GM12801 (cell line): Measurements from ENCODE around the gene PRDM16.

ENCODE experiments used
- TF ChIP-seq, protein P1 (sequence below): IDR thresholded peaks from one replicate; pipeline ENCODE4 v1.5.1; 2011; ENCODE audit warnings: control low read depth; ENCODE audit not compliant: insufficient read length; ENCODE audit errors: extremely low read depth

PRDM16 gene

DNA sequence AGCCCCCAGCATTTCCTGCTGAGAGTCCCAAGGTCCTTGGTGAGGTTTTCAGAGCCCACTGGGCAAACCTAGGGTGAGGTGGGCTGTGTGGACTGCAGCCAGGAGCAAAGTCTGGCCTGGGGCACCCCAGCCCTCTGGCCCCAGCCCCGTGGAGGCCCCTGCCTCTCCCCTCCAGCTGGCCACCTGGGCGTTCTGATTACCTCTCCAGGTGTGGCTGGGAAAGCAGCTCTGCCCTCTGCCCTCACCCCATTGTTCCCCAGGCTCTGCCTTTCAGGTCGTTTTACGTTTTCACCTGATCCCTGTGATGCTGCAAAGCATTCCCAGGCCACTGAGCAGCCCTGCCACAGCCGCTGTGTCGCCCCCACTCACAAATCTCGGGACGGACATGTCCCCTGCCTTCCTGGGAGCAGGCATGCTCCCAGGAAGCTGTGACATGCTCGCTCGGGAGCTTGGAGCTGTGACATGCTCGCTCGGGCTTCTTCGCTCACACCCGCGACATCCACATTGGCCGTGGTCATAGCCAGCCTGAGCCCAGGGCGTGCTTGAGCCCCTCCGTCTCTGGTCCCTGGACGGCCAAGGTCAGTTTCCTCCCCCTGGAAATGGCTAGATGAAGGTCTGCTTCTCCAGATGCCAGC, 216.2 kb downstream of the PRDM16 start:
- TF ChIP-seq, protein P1, sequence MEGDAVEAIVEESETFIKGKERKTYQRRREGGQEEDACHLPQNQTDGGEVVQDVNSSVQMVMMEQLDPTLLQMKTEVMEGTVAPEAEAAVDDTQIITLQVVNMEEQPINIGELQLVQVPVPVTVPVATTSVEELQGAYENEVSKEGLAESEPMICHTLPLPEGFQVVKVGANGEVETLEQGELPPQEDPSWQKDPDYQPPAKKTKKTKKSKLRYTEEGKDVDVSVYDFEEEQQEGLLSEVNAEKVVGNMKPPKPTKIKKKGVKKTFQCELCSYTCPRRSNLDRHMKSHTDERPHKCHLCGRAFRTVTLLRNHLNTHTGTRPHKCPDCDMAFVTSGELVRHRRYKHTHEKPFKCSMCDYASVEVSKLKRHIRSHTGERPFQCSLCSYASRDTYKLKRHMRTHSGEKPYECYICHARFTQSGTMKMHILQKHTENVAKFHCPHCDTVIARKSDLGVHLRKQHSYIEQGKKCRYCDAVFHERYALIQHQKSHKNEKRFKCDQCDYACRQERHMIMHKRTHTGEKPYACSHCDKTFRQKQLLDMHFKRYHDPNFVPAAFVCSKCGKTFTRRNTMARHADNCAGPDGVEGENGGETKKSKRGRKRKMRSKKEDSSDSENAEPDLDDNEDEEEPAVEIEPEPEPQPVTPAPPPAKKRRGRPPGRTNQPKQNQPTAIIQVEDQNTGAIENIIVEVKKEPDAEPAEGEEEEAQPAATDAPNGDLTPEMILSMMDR: no peak

DNA sequence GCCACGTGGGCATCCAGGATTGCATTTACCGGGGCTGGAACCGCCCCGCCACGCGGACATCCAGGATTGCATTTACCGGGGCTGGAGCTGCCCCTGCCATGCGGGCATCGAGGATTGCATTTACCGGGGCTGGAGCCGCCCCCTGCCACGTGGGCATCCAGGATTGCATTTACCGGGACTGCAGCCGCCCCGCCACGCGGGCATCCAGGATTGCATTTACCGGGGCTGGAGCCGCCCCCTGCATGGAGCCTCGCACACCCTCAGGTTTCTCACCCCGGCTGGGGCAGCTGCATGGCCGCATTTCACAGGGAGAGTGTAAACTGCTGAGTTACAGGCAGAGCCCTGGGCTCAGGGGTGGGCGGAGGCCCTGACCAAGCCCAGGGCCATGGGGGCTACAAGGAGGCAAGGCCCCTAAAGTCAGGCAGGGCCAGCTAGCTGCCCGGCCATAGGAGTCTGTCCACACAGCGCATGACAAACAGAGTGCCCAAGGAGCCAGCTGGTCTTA, 218.7 kb downstream of the PRDM16 start:
- TF ChIP-seq, protein P1: no peak

DNA sequence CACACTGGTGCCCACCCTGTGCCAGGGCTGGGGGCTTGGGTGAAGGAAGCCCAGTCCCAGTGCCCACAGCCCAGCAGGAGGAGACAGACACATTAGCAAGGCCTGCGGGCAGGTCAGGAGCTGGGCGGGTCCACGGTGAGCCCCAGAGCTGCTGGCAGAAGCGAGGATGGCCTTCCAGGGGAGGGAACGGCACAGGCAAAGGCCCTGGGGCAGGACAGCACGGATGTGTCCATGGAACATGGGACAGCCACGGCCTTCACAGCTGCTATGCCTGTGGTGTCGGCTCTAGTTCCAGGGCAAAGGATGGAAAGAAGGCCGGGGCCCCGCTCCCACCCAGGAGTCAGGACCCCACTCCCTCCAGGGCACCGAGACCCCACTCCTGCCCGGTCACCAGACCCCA, 220.5 kb downstream of the PRDM16 start:
- TF ChIP-seq, protein P1: no peak

DNA sequence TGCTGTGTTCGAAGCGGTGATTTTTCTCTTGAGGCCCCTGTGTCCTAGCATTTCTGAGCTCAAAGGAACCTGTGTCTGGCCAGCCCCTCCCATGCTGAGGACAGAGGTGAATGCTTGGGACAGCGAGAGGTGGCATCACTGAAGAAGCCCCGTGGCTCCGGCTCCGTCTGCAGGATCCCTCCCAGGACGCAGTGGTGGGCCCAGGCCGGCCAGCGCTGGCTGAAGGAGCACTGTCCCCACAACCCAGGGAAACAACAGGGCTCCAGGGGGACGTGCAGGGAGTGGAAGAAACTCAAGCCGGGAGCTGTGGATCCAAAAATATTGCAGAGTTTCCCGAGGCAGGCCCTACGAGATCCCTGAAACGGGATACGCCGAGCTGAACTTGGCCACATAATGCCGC, 221.4 kb downstream of the PRDM16 start:
- TF ChIP-seq, protein P1: no peak

DNA sequence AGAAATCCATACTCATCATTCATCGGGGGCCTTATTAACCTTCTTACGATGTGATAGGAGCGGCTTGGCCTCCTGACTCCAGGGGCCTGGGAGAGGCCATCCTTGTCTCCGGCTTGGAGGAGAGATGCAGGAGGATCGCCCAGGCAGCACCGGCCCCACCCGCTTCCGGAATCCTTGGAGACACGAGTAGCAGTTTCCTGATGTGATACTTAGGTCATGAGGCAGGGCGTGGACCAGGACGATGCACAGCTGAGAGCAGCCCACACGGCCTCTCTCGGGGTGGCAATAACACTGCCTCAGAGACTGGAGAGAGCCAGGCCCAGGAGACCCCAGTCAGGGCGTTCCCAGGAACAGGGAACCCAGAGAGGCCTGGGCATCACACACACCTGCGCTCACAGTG, 221.9 kb downstream of the PRDM16 start:
- TF ChIP-seq, protein P1: no peak

DNA sequence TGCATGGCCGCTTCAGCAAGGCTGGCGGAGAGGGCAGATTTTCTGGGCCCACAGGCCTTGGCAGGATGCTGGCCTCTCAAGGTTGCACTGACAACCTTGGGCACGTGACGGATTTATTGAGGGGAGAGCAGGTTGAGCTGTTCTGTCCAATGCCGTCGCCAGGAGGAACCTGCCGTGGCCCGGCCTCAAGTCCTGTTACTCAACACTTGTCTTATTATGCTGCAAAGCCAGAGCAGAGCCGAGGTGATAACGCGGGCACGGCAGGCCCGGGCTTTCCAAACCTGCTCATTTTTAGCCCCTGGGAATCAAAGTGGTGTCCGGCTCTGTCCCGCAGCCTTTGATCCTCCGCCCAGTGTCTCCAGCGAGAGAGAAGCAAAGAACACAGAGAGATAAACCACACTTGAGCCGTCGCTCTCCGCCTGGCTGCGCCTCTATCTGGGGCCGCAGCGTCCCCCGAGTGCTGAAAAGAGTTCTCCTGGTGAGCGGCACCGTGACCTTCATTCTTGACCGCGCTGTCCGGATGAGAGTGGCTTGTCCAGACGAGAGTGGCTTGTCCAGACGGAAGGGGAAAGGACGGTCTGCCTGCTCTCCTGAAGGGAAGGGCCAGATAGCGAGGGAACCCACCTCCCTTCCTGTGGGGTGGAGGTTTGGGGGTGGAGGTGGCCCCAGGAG, 223.2 kb downstream of the PRDM16 start:
- TF ChIP-seq, protein P1: no peak

DNA sequence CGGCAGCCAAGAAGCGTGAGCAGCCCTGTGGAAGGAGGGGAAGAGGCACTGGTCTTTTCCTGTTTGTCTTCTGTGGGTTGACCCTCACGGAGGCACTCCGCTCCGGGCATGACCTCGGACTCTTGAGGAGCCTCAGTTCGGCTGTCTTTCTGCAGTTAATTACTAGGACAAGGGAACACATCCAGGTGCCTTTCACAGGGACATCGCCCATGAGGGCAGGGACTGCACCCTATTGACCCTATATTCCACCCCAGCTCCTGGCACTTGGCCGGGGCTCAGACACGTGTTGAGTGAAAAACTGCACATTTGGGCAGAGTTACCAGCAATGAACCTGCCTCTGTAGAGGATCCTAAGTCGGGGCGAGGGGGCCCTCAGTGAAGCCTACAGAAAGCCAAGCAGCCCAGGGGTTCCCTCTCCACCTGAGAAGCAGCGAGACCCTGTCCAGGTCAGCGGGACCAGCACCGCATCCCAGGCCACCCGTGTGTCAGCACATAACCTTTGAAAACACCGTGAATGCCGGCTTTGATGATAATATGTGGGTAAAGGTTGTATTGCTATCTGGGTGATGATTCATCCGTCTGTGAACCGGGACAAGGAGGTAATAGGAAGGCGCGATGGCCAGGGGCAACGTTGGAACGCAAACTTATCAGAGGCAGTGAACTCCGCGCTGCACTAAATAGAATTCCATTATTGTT, 224.0 kb downstream of the PRDM16 start:
- TF ChIP-seq, protein P1: no peak
